ES-I3 (cell line): ENCODE data around the gene TPK1.
"Not testable (repeated sequence)": the region's sequence is repeated elsewhere in the genome, so short reads cannot be mapped to it uniquely, and the experiment has no call there.

ENCODE experiments used
- H3K36me3 ChIP-seq: 2 replicates; pipeline ENCODE4 v1.6.1; 2013; ENCODE audit warnings: mild to moderate bottlenecking, low read length, control low read depth, moderate library complexity; ENCODE audit not compliant: insufficient read depth
- H3K4me1 ChIP-seq: 2 replicates; pipeline ENCODE4 v1.6.1; 2013; ENCODE audit warnings: mild to moderate bottlenecking, control low read depth, low read length; ENCODE audit not compliant: insufficient read depth
- H3K9ac ChIP-seq: 2 replicates; pipeline ENCODE4 v1.6.1; 2013; ENCODE audit warnings: low read depth, mild to moderate bottlenecking, low read length, moderate library complexity
- H3K9me3 ChIP-seq: 2 replicates; pipeline ENCODE4 v1.6.1; 2013; ENCODE audit warnings: mild to moderate bottlenecking, low read length, moderate library complexity; ENCODE audit not compliant: control insufficient read depth, insufficient read depth

The TPK1 gene

DNA sequence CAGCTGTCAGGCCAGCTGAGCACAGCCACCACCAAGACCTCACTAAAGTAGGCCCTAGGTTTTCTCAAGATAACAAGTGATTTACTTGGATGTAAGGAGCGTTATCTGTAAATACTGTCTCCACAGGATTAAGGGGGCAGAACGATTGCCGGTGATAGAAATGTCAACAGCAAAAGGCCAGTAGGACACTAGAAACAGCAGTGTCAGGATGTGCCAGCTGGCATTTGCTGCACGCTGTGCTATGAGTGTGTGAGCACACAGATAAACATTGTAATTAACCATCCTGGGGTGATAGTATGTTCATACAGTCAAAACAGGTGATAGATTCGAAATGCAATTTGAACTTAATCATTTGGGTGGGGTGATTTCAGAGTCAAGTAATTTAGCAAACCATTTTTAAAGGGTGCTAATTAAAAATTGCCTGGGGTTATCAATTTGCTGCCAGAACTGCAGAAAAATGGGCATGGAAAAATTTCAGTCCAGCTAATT, 396.1 kb downstream of the TPK1 start:
- Histone ChIP-seq H3K36me3 (no peaks in the 10 kb centered on the region), H3K4me1 (no peaks in the 10 kb centered on the region), H3K9me3 (no peaks in the 10 kb centered on the region), H3K9ac (no peak overlapping the region)

GRCh38 chr7:144438759-144439158, 397.1 kb downstream of the TPK1 start:
- H3K4me1 ChIP-seq = no peaks in the 10 kb centered on the region
- H3K9ac ChIP-seq = no peak overlapping the region
- H3K36me3 ChIP-seq = no peaks in the 10 kb centered on the region
- H3K9me3 ChIP-seq = no peaks in the 10 kb centered on the region

DNA sequence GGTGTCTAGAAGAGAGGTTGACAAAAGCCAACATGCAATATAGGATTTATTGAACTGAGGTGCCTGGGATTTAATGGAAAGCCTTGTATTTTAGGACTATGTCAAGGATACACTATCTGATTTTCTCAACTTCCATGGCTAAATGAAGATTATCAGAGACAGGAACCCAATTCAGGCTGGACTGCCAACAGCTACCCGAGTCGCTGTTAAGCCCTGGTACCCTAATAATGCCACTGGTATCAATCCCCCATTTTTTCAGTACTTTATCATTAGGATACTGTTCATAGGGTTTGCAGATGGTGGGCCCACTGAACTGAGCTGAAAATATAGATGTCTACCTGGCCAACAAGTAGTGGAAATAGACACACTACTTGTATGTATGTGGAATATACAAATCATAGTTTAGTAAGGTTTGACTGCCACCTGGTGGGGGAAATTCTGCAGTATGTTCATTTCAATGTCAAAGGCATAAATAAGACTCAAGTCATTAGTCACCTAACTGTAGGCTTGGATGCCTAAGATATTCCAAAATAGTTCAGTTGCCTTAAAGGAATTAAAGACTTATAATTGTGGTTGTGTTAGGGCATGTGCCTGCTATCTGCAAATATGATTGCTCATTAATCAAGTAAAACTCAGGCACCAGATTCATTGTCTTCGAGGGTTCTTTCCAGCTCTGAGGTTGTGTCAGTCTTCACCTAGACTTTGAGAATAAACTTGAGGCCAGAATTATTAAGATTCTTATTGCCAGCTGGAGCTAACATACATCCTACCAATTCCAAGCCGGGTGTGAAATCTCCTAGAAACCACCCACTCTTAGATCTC, 398.3 kb downstream of the TPK1 start:
- H3K9me3 ChIP-seq = no peaks in the 10 kb centered on the region
- H3K9ac ChIP-seq = no peak overlapping the region
- no peaks in the 10 kb centered on the region for H3K36me3 ChIP-seq
- no peaks in the 10 kb centered on the region for H3K4me1 ChIP-seq

GRCh38 chr7:144436500-144436899, 399.4 kb downstream of the TPK1 start:
- H3K9me3 ChIP-seq = no peaks in the 10 kb centered on the region
- H3K36me3 ChIP-seq = no peaks in the 10 kb centered on the region
- no peak overlapping the region for H3K9ac ChIP-seq
- no peaks in the 10 kb centered on the region for H3K4me1 ChIP-seq

GRCh38 chr7:144428431-144428830, 407.4 kb downstream of the TPK1 start:
- 0 out of 2 replicates have a peak, but pooled peaks cover 4% of the 10 kb centered on the region for H3K9me3 ChIP-seq
- no peaks in the 10 kb centered on the region for H3K4me1 ChIP-seq
- H3K9ac ChIP-seq = no peak overlapping the region
- H3K36me3 ChIP-seq = no peaks in the 10 kb centered on the region

DNA sequence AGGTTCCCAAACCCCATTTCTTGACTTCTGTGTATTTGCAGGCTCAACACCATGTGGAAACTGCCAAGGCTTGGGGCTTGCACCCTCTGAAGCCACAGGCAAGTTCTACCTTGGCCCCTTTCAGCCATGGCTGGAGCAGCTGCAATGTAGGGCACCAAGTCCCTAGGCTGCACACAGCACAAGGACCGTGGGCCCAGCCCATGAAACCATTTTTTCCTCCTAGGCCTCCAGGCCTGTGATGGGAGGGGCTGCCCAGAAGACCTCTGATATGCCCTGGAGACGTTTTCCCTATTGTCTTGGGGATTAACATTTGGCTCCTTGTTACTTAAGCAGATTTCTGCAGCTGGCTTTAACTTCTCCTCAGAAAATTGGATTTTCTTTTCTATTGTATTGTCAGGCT, 408.3 kb downstream of the TPK1 start:
- not testable (repeated sequence) for H3K9ac ChIP-seq

DNA sequence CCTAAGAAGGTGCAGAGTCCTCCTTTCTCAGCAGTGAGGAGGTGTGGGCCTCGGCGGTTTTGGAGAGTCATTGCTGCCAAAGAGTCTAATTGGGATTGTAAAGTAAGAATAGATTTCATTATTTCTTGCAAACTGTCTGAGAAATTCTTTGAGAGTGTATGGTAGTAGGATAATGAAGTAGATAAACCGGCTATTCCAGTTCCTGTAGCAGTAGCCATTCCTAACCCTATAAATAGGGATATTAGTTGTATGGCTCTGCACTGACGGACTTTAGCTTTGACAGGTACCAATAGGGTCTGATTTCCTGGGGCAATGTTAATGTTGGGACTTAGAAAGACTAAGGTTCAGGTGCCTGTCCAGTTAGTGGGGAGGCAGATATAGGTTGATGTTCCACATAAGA, 416.9 kb downstream of the TPK1 start:
- H3K9ac ChIP-seq, H3K4me1 ChIP-seq, H3K9me3 ChIP-seq, H3K36me3 ChIP-seq: not testable (repeated sequence)

More for the DNA sequence above, 408.3 kb downstream of the TPK1 start:
- not testable (repeated sequence) for H3K9me3 ChIP-seq, H3K36me3 ChIP-seq, H3K4me1 ChIP-seq

DNA sequence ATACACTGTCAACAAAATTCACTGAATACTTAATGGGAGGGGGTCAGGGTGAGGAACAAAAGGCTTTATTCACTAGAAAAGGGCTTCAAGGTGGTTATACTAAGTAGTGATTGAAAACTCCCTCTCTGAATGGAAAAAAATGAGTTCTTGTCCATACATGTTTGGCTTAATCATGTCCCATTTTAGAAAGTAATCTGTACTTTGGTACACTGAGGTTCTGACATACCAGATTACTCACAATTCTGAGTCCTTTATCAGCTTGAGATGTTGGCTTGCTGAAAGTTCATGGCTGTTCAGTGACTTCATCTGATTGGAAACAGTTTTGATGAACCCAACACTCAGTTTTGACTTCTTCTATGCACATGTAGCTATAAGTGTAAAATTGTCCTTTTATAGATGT, 419.5 kb downstream of the TPK1 start:
- no peaks in the 10 kb centered on the region for H3K4me1 ChIP-seq
- no peaks in the 10 kb centered on the region for H3K9me3 ChIP-seq
- H3K36me3 ChIP-seq = no peaks in the 10 kb centered on the region
- H3K9ac ChIP-seq = no peak overlapping the region

GRCh38 chr7:144415858-144416257, 420.0 kb downstream of the TPK1 start:
- Histone ChIP-seq H3K9me3 (no peaks in the 10 kb centered on the region), H3K9ac (no peak overlapping the region), H3K4me1 (no peaks in the 10 kb centered on the region), H3K36me3 (no peaks in the 10 kb centered on the region)

DNA sequence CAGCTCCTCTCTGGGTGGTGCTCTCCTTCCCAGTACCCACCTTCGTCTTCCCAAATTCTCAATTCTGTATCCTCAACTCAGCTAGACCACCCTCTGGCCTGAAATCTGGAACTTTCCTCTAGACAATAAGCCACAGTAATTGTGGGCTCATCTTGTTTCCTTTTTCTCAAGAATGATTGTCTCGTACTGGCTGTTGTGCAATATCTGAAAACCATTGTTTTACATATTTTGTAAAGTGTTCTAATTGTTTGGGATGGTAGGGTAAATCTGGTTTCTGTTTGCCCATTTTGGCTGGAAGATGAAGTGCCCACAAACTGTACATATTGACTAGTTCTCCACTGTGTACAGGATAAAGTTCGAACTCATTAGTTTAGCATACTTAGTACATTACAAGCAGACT, 421.0 kb downstream of the TPK1 start:
- Histone ChIP-seq H3K9ac (no peak overlapping the region), H3K36me3 (no peaks in the 10 kb centered on the region)

DNA sequence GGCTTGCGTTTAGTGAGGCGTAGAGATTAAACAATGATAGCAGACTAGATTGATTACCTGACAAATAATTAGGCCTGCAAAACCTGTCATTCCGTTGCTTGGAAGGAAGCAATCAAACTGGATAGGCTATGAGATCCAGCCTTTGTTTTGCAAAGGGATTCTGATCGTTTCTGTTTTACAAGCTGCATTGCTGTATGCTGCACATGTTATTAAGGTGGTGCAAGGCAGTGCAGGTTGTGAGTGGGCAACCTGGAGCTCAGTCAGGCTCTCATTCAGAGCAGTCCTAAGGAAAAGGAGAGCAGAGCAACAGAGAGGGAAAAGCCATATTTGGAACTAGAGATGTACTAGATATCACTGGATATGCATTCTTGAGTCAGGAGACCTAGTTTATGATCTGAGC, 425.4 kb downstream of the TPK1 start:
- H3K9me3 ChIP-seq = no peaks in the 10 kb centered on the region
- H3K4me1 ChIP-seq = no peaks in the 10 kb centered on the region; the same call in none of the 2 replicates
- no peaks in the 10 kb centered on the region for H3K36me3 ChIP-seq
- no peak overlapping the region for H3K9ac ChIP-seq

More for the DNA sequence above, 421.0 kb downstream of the TPK1 start:
- no peaks in the 10 kb centered on the region for H3K4me1 ChIP-seq
- H3K9me3 ChIP-seq = no peaks in the 10 kb centered on the region

GRCh38 chr7:144408121-144408520, 427.7 kb downstream of the TPK1 start:
- no peak overlapping the region for H3K9ac ChIP-seq
- no peaks in the 10 kb centered on the region for H3K36me3 ChIP-seq
- H3K9me3 ChIP-seq = no peaks in the 10 kb centered on the region
- no peaks in the 10 kb centered on the region; the same call in none of the 2 replicates for H3K4me1 ChIP-seq

DNA sequence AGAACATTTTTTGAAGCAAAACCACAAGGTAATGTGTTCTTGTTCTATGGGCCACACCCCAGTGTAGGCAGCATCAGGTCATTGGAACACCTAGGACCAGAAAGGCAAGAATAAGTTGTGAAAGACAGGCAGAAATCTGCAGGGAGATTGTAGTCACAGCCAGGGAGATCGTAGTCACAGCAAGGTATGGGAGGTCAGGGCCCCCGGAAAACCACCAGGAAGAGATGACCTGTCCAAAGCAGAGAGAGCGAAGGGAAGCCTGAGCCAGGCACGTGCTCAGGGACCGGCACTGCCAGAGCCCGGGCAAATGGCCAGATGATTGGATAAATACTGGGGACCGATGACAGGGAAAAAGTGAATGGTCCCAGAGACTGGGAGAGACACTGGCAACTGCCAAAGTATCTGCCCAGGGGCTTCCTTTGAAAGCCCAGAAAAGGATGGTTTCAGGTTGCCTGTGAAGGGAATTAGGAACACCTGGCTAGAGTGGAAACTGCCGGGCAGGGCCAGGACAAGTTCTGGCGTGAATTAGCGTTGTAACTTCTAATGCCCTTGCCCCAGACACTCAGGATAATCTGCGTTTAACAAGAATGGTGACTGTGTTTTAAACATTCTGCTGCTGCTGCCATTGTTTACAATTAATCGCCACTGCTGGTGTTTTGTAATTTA, 428.5 kb downstream of the TPK1 start:
- Histone ChIP-seq H3K4me1 (no peaks in the 10 kb centered on the region; the same call in none of the 2 replicates), H3K9me3 (no peaks in the 10 kb centered on the region), H3K36me3 (no peaks in the 10 kb centered on the region), H3K9ac (no peak overlapping the region)

DNA sequence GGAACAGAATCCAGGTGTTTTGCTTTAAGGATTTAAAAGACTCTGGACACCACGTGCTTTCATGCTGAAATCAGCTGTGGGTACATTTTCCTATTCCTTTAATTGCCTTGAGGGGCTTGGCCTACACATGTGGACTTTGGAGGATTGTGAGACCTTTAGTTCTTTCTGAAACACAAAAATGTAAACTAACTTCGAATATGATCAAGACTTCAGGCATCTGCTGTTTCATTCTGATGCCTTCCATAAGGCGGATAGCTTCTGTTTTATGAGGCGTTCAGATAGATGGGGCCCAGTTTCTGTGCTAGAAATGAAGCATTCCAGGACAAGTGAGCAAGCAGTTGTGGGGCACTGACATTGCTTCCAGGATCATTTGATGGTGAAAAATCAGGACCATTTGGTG, 430.9 kb downstream of the TPK1 start:
- Histone ChIP-seq H3K36me3 (no peaks in the 10 kb centered on the region), H3K9ac (no peak overlapping the region), H3K4me1 (no peaks in the 10 kb centered on the region; the same call in none of the 2 replicates), H3K9me3 (no peaks in the 10 kb centered on the region)

DNA sequence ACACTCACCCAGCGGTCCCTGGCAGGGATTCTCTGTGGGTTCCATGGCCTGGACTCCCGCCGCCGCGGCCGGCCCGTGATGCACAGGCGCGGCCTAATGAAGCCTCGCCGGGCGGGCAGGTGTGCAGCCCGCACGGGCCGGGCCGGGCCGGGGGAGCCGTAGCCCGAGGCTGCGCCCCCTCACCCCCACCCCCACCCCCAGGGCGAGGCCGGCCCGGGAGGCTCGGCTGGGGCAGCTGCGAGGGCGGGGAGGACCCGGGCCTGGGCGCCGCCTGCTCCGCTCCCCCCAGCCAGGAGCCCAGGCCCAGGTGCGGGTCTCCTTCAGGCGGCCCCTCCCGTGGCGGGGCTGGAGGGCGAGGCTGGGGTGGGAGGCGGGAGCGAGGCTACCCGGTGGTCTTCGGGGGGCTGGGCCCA, 432.2 kb downstream of the TPK1 start, which contains the start of gene NOBOX:
Gene NOBOX (minus strand): TSS at position 45 of the 413 bp plus-strand sequence.
- Histone ChIP-seq H3K9ac (no peak within 1 kb of the TSS), H3K36me3 (no peaks in the 10 kb centered on the region), H3K9me3 (no peaks in the 10 kb centered on the region), H3K4me1 (no peaks in the 10 kb centered on the region; the same call in none of the 2 replicates)
